ENCODE data around the gene CSN2. TPM values are rescaled to one million over a fixed set of nuclear protein-coding genes. Genes with fewer than 3 reads are reported as not detected.

Gene CSN2
- total RNA-seq, 2 experiments from 2014 or later: not detected

GRCh38 chr4:69984030-69984443, 18.5 kb upstream of the CSN2 start:
- no peaks in the 10 kb centered on the region for H3K36me3 ChIP-seq (ENCODE audit: insufficient read depth, low read length)
- H3K4me3 ChIP-seq (ENCODE audit: low read depth, low read length, poor library complexity, severe bottlenecking): no peak overlapping the region
- DNase-seq (ENCODE audit: low spot score): no peak
- no peak for TF ChIP-seq CTCF (conservative IDR thresholded peaks at IDR 0.05; ENCODE audit: low read length)
- TF ChIP-seq EZH2phosphoT487 (IDR thresholded peaks at IDR 0.05; ENCODE audit: borderline replicate concordance, low read depth, low read length): no peak
- H4K20me1 ChIP-seq (ENCODE audit: insufficient read depth, low read length): no peaks in the 10 kb centered on the region
- intact Hi-C loops (cut with micrococcal nuclease; ENCODE audit: unreplicated experiment): no loop called here
- H3K4me2 ChIP-seq (ENCODE audit: low read length): no peak overlapping the region
- no peaks in the 10 kb centered on the region for H3K4me1 ChIP-seq (ENCODE audit: insufficient read depth, low read length, poor library complexity, severe bottlenecking)
- no peaks in the 10 kb centered on the region for H3K9me3 ChIP-seq (ENCODE audit: low read length)
- CTCF ChIA-PET (ENCODE audit: unreplicated experiment): no interaction called here
- H3K27ac ChIP-seq (ENCODE audit: low read depth, low read length, poor library complexity, severe bottlenecking): no peak overlapping the region
- no peaks in the 10 kb centered on the region for H3K9me2 ChIP-seq (ENCODE audit: insufficient read depth, low read length)
- no TSS peak for BruUV-seq (replicated peaks)
- no peaks in the 10 kb centered on the region for H3K79me2 ChIP-seq (ENCODE audit: insufficient read depth, low read depth, low read length)
- POLR2A ChIA-PET: no interaction called here
- H2AFZ ChIP-seq (ENCODE audit: low read length): no peak overlapping the region

GRCh38 chr4:69977582-69977981, 12.1 kb upstream of the CSN2 start:
- no peaks in the 10 kb centered on the region for H3K9me3 ChIP-seq (ENCODE audit: low read length)
- no TSS peak for BruUV-seq (replicated peaks)
- ChIA-PET CTCF (ENCODE audit: unreplicated experiment) (no interaction called here), POLR2A (interaction anchor here (0.6 kb wide), 1 partner anchor 1776 kb away, joined by 3 read pairs; no protein-coding TSS in a partner anchor)
- H3K9me2 ChIP-seq (ENCODE audit: insufficient read depth, low read length): no peaks in the 10 kb centered on the region
- H3K4me2 ChIP-seq (ENCODE audit: low read length): no peak overlapping the region
- no peak for TF ChIP-seq CTCF (conservative IDR thresholded peaks at IDR 0.05; ENCODE audit: low read length)
- TF ChIP-seq EZH2phosphoT487 (IDR thresholded peaks at IDR 0.05; ENCODE audit: borderline replicate concordance, low read depth, low read length): no peak
- H3K79me2 ChIP-seq (ENCODE audit: insufficient read depth, low read depth, low read length): no peaks in the 10 kb centered on the region
- H3K27ac ChIP-seq (ENCODE audit: low read depth, low read length, poor library complexity, severe bottlenecking): no peak overlapping the region
- no peak overlapping the region for H3K4me3 ChIP-seq (ENCODE audit: low read depth, low read length, poor library complexity, severe bottlenecking)
- H2AFZ ChIP-seq (ENCODE audit: low read length): no peak overlapping the region
- H4K20me1 ChIP-seq (ENCODE audit: insufficient read depth, low read length): no peaks in the 10 kb centered on the region
- no peaks in the 10 kb centered on the region for H3K4me1 ChIP-seq (ENCODE audit: insufficient read depth, low read length, poor library complexity, severe bottlenecking)
- intact Hi-C loops (cut with micrococcal nuclease; ENCODE audit: unreplicated experiment): no loop called here
- H3K36me3 ChIP-seq (ENCODE audit: insufficient read depth, low read length): no peaks in the 10 kb centered on the region
- DNase-seq (ENCODE audit: low spot score): no peak

- intact Hi-C loops (cut with micrococcal nuclease; ENCODE audit: unreplicated experiment): no loop called here
- Histone ChIP-seq H4K20me1 (ENCODE audit: insufficient read depth, low read length) (no peaks in the 10 kb centered on the region), H3K27ac (ENCODE audit: low read depth, low read length, poor library complexity, severe bottlenecking) (no peak overlapping the region), H3K9me2 (ENCODE audit: insufficient read depth, low read length) (no peaks in the 10 kb centered on the region), H3K4me2 (ENCODE audit: low read length) (no peak overlapping the region), H3K79me2 (ENCODE audit: insufficient read depth, low read depth, low read length) (no peaks in the 10 kb centered on the region), H2AFZ (ENCODE audit: low read length) (no peak overlapping the region), H3K9me3 (ENCODE audit: low read length) (no peaks in the 10 kb centered on the region), H3K36me3 (ENCODE audit: insufficient read depth, low read length) (no peaks in the 10 kb centered on the region), H3K4me3 (ENCODE audit: low read depth, low read length, poor library complexity, severe bottlenecking) (no peak overlapping the region), H3K4me1 (ENCODE audit: insufficient read depth, low read length, poor library complexity, severe bottlenecking) (no peaks in the 10 kb centered on the region)
- TF ChIP-seq CTCF (conservative IDR thresholded peaks at IDR 0.05; ENCODE audit: low read length) (no peak), EZH2phosphoT487 (IDR thresholded peaks at IDR 0.05; ENCODE audit: borderline replicate concordance, low read depth, low read length) (no peak)
- DNase-seq (ENCODE audit: low spot score): no peak
- POLR2A ChIA-PET: no interaction called here
- CTCF ChIA-PET (ENCODE audit: unreplicated experiment): no interaction called here
- BruUV-seq (replicated peaks): no TSS peak
Observed at GRCh38 chr4:69974631-69975030, 9.1 kb upstream of the CSN2 start.

Measured in OCI-LY7 (cell line).